HG03354 (cell line): ENCODE results near the gene DISP2.

Experiments
- ATAC-seq: cut with Tn5 transposase; IDR thresholded peaks from one replicate; pipeline ENCODE4 v1.9.1; 2021; ENCODE audit warnings: mild to moderate bottlenecking; ENCODE audit not compliant: unreplicated experiment, poor library complexity, severe bottlenecking

Gene DISP2

GRCh38 chr15:40338921-40339620 is 18.9 kb upstream of the DISP2 start:
- no peak for ATAC-seq

- no peak for ATAC-seq
These were observed 18.4 kb upstream of the DISP2 start for GRCh38 chr15:40339621-40339945.

- ATAC-seq = no peak
These were observed 17.8 kb upstream of the DISP2 start for GRCh38 chr15:40340038-40340739.

- no peak for ATAC-seq
These were observed 17.1 kb upstream of the DISP2 start, which contains the start of gene CCDC9B for GRCh38 chr15:40340740-40341400. CCDC9B (minus strand) TSS chr15:40340939; CDS start chr15:40340819, 120 bp downstream.

- no peak for ATAC-seq
These were observed 15.4 kb upstream of the DISP2 start for GRCh38 chr15:40342416-40343320.

- ATAC-seq = no peak
These were observed 14.5 kb upstream of the DISP2 start for GRCh38 chr15:40343512-40343911.

- ATAC-seq = no peak
These were observed 13.8 kb upstream of the DISP2 start for GRCh38 chr15:40344217-40344616.

GRCh38 chr15:40344631-40345120 is 13.3 kb upstream of the DISP2 start:
- ATAC-seq = no peak

- no peak for ATAC-seq
These were observed 12.7 kb upstream of the DISP2 start for GRCh38 chr15:40345225-40345866.

GRCh38 chr15:40345867-40346578 is 12.0 kb upstream of the DISP2 start:
- ATAC-seq = no peak

GRCh38 chr15:40346579-40347558 is 11.2 kb upstream of the DISP2 start:
- ATAC-seq = no peak

GRCh38 chr15:40347559-40348473 is 10.2 kb upstream of the DISP2 start:
- no peak for ATAC-seq

- ATAC-seq = no peak
These were observed 9.5 kb upstream of the DISP2 start for GRCh38 chr15:40348474-40348870.

- ATAC-seq = no peak
These were observed 8.9 kb upstream of the DISP2 start for GRCh38 chr15:40349163-40349562.

- no peak for ATAC-seq
These were observed 5.6 kb upstream of the DISP2 start for GRCh38 chr15:40352281-40352901.

- ATAC-seq = no peak
These were observed 4.3 kb upstream of the DISP2 start for GRCh38 chr15:40353697-40354096.
